Pons (tissue), 1 donor: ENCODE results near the gene INPP5F.
A peak's percentile ranks its signal among the peaks of the same experiment; 100 is the strongest.
"Not testable (repeated sequence)": the region's sequence is repeated elsewhere in the genome, so short reads cannot be mapped to it uniquely, and the experiment has no call there.

Experiments used
- DNase-seq: peaks from one replicate; pipeline ENCODE4 v3.0.0-alpha.2; 2016; ENCODE audit warnings: low spot score

The INPP5F gene

GRCh38 chr10:119707331-119707730 is 18.5 kb upstream of the INPP5F start:
- not testable (repeated sequence) for DNase-seq

DNA sequence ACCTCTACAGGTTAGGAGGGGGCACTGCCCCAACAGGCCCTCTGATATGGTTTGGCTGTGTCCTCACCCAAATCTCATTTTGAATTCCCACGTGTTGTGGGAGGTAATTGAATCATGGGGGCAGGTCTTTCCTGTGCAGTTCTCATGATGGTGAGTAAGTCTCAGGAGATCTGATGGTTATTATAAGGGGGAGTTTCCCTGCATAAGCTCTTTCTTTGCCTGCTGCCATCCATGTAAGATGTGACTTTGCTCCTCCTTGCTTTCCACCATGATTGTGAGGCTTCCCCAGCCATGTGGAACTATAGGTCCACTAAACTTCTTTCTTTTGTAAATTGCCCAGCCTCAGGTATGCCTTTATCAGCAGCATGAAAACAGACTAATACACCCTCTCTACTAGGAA is 14.9 kb upstream of the INPP5F start:
- DNase-seq, result not testable (repeated sequence)

DNA sequence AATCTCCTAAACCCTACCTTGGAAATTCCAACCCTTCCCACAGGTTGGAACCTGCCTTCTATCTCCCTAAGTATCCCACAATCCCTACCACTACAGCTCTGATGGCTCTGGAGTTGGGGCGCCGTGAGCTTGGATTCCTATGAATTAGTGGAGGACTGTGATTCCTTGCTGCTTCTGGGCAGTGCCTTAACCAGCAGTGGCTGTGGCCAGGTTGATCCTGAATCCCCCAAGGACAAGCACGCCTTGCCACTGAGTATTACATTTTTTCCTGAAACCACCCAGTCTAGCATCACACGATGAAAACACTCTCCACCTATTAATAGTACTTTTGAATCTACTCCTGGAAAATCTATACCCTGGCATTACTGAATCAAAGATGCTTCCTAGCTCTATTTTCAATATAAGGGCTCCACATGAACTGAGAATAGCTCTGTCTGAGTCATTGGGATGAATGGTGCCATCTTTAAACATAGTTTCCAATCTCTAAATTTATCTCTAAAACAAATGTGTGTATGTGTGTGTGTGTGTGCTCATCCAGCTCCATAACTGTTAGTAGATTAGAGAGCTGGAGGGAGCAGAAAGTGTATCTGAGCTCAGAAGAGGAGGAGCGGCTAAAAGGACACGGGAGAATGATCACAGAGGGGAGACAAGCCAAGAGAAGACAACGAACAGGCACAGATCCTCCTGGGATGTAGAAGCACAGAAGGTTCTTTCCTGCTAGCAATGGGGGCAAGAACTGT is 11.9 kb upstream of the INPP5F start:
- no peak for DNase-seq

DNA sequence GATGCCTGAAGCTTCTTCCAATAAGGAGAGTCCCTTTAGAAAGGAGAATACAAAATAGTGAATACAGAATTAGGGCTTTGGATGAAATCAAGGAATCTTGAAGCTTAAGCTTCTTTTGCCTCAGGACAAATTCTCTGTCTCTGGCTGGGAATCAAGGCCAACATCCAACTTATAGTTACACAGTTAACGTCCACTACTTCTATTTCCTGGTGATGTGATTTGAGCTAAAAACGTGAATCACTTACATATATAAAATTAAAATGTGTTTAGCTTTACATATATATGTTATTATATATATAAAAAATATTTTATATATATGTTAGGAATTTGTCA is 11.4 kb upstream of the INPP5F start:
- no peak for DNase-seq

GRCh38 chr10:119715628-119716505 is 10.0 kb upstream of the INPP5F start:
- peak; percentile 49 for DNase-seq

DNA sequence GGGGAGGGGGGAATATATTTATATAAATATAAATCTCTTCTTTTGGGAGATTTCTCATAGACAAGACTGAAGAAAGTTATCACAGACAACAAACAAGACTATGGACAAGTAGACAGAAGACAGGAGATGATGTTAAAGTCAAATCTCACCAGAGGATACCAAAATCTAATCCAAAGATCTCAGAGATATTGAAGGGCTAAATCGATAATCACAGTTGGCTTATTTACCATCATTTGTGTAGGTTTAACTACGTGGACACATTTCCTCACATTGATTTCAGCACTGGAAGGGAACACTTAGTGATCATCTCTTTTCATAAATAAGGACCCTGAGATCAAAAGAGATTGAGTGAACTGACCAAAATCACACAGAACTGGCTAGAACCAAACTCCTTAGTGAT is 2.7 kb upstream of the INPP5F start:
- DNase-seq, result no peak

DNA sequence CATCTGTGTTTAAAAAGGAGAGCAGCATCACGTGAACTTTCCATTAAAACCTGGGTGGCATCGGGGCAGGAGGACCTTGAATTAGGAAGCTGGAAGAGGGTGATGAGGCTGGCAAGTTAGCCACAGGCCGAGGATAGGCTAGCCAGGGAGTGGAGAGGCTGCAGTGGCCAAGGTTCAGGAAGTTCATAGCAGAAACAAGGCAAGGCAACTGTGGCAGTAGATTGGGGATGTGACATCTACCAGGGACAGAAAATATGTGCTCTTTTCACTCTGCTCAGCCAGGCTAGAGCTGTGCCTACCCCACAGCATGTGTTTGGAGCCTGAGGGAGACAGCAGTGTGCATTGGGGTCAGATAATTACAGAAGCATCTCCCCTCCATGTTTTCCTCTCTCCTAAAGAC is 2.2 kb upstream of the INPP5F start:
- DNase-seq, result no peak

DNA sequence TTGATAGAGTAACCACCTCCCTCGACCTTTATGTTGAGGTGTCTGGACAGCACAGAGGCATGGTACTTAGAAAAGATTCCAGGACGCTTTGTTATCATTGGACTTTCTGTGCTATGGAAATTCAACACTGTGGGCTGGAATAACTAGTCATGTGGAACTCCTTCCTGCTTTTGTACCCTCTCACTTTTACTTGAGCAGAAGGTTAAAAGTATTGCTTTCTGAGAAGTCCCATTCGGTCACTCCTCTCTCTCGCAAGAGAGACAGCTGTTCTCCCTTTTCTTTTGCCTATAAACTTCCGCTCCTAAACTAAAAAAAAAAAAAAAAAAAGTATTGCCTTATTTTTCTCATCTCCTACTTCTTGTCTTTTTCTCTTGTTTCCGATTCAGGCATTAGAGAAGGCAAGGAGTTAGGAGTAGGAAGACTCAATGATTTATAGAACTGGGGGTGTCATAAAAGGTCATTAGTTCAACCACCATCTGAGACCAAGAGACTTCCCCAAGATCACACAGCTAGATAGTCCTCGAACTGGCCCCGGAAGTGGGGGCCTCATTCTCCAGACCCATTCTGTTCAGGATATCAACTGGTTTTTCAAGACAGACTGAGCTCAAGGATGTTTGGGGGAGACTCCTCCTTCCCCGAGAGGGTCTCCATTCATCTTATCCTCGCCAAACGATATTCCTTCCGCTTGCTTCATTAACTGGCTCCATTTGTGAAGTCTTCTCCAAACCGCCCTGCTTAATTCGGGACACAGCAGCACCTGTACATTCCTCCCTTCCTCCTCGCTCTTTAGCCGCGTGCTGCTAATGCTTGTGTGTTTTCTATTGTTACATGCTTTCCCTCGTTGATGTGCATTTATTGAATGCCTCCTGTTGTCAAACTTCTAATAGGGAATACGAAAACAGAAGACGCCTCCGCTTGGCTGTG is 995 bp upstream of the INPP5F start:
- peak; percentile 59 for DNase-seq

DNA sequence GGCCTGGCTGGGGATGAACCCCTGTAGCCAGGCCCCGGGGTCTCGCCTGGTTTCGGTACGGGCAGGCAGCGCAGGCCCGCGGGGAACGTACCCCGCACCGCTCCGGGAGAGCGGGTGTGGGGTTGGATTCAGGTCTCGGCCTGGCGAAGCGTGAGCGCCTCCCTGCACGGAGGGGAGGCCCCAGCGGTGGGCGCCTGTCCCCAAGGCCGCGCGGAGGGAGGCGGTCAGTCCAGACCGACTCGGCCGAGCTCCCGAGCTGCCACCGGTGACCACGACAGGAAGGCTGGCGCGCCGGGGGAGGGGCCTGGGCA is 378 bp upstream of the INPP5F start:
- DNase-seq, result no peak

DNA sequence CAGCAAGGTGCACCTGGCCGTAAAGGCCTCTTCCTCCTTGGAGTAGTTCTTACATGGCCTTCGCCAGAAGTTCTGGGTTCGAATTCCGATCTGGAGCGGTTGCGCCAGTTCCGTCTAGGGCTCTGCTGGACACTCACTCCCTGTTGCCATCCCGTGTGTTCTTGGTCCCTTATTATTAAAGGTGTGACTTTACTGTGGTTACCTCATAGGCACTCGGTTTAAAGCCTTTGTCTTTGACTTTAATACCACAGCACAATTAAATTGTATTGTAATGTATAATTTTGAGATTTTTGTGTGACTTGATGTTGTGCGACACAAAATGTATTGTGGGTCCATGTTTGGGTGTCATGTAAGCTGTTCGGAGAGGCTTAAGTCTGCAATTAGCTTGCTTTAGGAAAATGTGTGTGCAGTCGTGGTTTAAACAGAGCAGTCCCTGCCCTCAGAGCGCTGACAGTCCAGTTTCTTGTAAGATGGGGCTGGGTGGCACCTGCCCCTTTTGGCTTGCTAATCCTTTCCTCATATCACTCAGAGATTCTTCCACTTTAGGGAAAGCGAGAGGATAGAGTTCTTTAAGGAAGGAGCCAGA is 919 bp downstream of the INPP5F start:
- no peak for DNase-seq

DNA sequence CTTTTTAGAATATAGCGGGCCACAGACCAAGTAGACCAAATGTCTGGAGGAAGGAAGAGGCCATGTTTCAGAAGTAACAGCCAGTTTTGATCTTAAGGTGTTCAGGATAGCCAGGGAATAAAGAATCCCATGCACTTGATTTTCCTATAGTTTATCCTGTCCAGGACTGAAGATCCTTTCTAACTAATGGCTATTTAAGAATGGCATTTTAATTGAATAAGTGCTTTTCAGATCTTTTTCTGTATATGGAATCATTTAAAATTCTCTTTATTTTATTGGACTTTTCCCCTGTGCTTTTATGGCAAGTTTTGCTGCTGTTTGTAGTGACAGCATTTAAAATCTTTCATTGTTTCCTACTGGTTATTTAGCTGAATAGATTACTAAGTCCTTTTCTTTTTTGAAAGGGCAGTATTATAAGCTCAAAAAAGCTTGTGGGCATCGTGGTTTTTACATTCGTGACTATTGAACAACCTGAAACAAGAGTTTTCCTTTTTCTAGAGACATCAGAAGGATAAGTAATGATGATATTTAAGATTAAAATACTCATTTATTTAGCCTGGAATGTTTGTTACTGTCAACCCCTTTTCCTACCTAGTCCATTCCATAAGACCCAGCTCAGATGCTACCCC is 2.4 kb downstream of the INPP5F start:
- no peak for DNase-seq

DNA sequence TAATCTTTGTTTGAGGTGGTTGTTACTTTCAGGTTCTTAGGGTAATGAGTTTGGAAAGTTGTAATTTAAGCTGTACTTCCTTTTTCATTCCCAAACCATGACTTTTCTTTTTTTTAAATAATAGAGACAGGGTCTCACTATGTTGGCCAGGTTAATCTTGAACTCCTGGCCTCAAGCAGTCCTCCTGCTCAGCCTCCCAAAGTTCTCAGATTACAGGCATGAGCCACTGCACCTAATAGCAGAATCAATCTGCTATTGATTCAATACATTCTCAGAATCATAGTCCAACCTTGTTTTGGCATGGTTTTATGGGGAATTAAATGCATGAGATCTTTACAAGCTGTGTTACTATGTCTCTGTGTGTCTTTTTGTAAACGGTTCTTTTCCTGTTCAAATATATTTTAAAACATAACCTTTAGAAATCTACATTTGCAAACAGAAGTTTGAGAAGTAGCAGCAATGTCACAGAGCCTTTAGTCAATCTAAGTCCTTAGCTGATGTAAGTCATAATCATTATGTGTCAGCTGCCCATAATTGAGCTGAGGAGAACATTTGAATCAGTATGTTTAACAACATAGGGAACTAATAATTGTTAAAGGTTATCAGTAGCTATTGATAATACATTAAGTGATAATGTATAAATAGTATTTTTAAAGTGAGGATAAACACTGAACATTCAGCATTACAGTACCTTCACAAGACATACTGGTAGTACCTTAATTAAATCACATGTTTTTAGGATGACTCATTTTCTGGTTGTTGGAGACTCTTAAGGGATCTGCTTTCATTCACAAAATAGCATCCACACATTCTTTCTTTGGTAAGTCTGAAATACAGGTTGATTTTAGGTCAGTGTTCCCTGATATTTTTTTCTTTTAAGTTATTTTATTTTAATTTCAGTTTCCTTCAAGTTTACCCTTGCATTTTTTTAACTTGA is 8.8 kb downstream of the INPP5F start:
- no peak for DNase-seq

DNA sequence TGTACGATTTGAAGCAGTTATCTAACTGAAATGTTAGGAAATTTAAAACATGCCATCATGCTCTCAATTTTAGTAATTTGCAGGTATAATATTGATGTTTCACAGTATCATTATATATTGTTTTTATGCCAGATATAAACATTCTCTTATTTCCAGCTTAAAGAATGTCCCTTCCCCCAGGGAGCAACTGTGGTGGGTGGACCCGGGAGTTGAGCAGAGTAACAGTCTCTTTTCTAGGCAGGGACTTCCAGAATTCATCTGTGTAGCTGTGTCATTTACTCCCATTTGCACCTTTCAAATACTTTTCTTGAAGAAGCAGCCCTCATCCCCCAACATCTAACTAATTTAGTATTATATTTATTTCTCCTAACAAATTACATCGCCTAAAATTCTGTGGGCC is 9.6 kb downstream of the INPP5F start:
- no peak for DNase-seq

- DNase-seq, result no peak
Observed at GRCh38 chr10:119736220-119736619, 10.4 kb downstream of the INPP5F start.

- DNase-seq, result no peak
Observed at GRCh38 chr10:119737039-119737663, 11.3 kb downstream of the INPP5F start.

- no peak for DNase-seq
Observed at GRCh38 chr10:119737823-119738222, 12.0 kb downstream of the INPP5F start.

- DNase-seq, result no peak
Observed at GRCh38 chr10:119738962-119739361, 13.1 kb downstream of the INPP5F start.

GRCh38 chr10:119740096-119740495 is 14.2 kb downstream of the INPP5F start:
- no peak for DNase-seq

DNA sequence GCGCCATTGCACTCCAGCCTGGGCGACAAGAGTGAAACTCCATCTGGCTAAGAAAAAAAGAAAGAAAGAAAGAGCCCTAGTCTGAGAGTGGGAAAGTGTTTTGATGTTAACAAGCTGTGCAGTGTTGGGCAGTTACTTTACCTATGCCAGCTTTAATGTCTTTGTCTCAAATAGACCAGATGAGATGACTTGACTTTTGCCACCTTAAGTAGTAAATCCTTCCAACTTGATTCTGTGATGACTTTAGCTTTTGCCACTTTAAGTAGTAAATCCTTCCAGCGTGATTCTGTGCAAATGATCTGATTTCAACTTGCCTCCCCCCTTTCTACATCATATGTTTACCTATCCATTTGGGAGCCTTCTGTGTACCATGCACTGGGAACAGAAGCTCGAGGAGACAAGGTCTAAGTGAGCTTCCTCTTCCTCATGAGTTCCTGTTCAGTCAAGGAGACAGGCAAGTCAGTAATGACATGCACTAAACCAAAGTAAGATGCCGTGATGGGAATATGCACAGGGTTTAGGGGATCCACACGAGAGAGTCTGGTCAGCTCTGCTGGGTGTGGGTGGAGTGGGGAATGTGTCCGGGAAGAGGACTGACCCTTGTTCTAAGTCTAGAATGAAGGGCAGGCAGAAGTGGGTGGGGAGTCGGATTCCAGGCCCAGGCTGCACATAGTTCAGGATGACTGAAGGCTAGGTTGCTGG is 17.2 kb downstream of the INPP5F start:
- no peak for DNase-seq

- no peak for DNase-seq
Observed at GRCh38 chr10:119747940-119748339, 22.1 kb downstream of the INPP5F start.
